Adrenal gland (tissue), 12 donors: ENCODE results near the gene EPG5. TPM values are rescaled to one million over a fixed set of nuclear protein-coding genes. Genes with fewer than 3 reads are reported as not detected.

Experiments used
- DNase-seq, 7 donors: peaks; one replicate each; pipeline ENCODE4 v3.0.0-alpha.2; 2019 to 2020
- H3K27ac ChIP-seq, 5 donors: fragments of 200-600 bp; sonication (generic) in 4 of 5; 1 replicate in 3 of 5; 2 replicates in 2 of 5; pipeline versions ENCODE4 v1.5.1 to v1.8.0; 2016 to 2020; ENCODE audit warnings: mild to moderate bottlenecking in 1 of 5
- H3K27me3 ChIP-seq: fragments of 200-600 bp; 2 replicates; pipeline ENCODE4 v1.8.0; 2021
- H3K36me3 ChIP-seq, 2 donors: fragments of 200-600 bp; replicated peaks in 1 of 2; 1 replicate in 1 of 2; 2 replicates in 1 of 2; pipeline versions ENCODE4 v1.5.1 to v1.8.0; 2018 to 2022
- H3K4me1 ChIP-seq, 2 donors: fragments of 200-600 bp; replicated peaks in 1 of 2; 1 replicate in 1 of 2; 2 replicates in 1 of 2; pipeline versions ENCODE4 v1.5.1 to v1.8.0; 2018 to 2021
- H3K4me3 ChIP-seq, 4 donors: fragments of 200-600 bp; sonication (generic) in 3 of 4; one replicate each; pipeline ENCODE4 v1.5.1; 2016 to 2018
- H3K9me3 ChIP-seq, 3 donors: fragments of 200-600 bp; sonication (generic) in 1 of 3; replicated peaks in 1 of 3; 1 replicate in 2 of 3; 2 replicates in 1 of 3; pipeline versions ENCODE4 v1.5.1 to v1.8.0; 2016 to 2021
- POLR2A ChIP-seq, 2 donors: fragments of 450-650 bp; IDR thresholded peaks; one replicate each; pipeline ENCODE4 v1.6.1; 2017; ENCODE audit warnings: antibody characterized with exemption in 2 of 2, mild to moderate bottlenecking in 2 of 2, moderate library complexity in 1 of 2
- WGBS, 4 donors: extraction: QIAGEN DNeasy Blood & Tissue Kit in 2 of 4; methylation state at CpG; one replicate each; pipeline versions ENCODE4 v1.1.5 to v1.1.7; 2013 to 2017; 5-methylcytosine and 5-hydroxymethylcytosine counted together
- intact Hi-C, 2 donors: fragments of 100-400 bp; cut with DNase I; formaldehyde crosslinking; loops; one replicate each; pipeline versions ENCODE4 v1.14.1 to v1.15.0; 2022 to 2023
- polyA plus RNA-seq, 3 donors: library from polyadenylated mRNA; stranded (reverse); fragments of 200-250 nt in 2 of 3; fragments of 350-450 nt in 1 of 3; fragmentation: Illumina TruSeq in 1 of 3; extraction: RNeasy Lipid Tissue Mini Kit (QIAGEN cat#74804) in 1 of 3; gene quantifications; one replicate each; pipeline ENCODE4 v1.2.3, GENCODE V29; 2013 to 2014
- total RNA-seq, 9 donors: library from RNA; depleted of rRNA in 4 of 9; stranded (reverse); fragments of >200 nt in 4 of 9; fragments of 120-200 nt in 1 of 9; fragmentation: NEBNext Ultra II Directional in 1 of 9; extraction: Animal tissue kit (Norgen Biotek cat#: 25700) in 1 of 9; gene quantifications; one replicate each; pipeline versions ENCODE4 v1.1.0 to v1.2.4, GENCODE V29; 2013 to 2023
- TF ChIP-seq, protein P1 (sequence below), 6 experiments: fragments of 450-650 bp in 4 of 6; fragments of 200-600 bp in 2 of 6; sonication (generic) in 1 of 6; IDR thresholded peaks; 1 replicate in 5 of 6; 2 replicates in 1 of 6; pipeline versions ENCODE4 v1.5.1 to v1.8.0; 2016 to 2021; ENCODE audit warnings: antibody characterized with exemption in 6 of 6, mild to moderate bottlenecking in 2 of 6, moderate library complexity in 1 of 6
- donor health status: healthy with polysubstance abuse.
- donor health status: Bipolar disorder and iron deficiency.
- donor health status: DM: yes; HTN: yes; CAD: no.
- donor health status: DM: no; HTN: no; CAD: no.
- donor health status: DM: no; HTN: no; CAD: no.
- donor health status: DM: yes; HTN: yes; CAD: no.

Gene EPG5
- total and polyA plus RNA-seq, 12 donors = 7.3 to 80.3 (median 23.3) TPM

DNA sequence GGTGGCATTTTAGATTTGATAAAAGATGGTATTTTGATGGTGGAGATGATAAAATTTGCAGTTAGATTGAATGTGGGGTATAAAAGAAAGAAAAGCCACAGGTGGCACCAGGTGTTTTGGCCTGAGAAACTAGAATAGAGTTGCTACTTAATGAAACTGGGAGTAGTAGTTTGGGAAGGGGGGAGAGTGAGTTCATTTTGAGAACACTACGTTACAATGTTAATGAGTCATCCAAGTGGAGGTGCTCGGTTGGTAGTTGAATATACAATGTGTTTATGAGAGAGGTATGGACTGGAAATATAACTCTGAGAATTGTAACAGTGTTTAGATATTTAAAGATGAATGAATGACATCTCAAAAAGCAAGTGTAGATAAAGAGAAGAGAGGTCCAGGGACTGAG is 26.4 kb downstream of the EPG5 start:
- Histone ChIP-seq H3K4me1 (no peaks in the 10 kb centered on the region), H3K36me3 (peaks cover 0 to 80% of the 10 kb centered on the region in 2 donors), H3K27me3 (no peaks in the 10 kb centered on the region), H3K4me3 (no peak overlapping the region), H3K27ac (no peak overlapping the region), H3K9me3 (no peaks in the 10 kb centered on the region)
- intact Hi-C loops = no loop called here
- TF ChIP-seq, protein P1, sequence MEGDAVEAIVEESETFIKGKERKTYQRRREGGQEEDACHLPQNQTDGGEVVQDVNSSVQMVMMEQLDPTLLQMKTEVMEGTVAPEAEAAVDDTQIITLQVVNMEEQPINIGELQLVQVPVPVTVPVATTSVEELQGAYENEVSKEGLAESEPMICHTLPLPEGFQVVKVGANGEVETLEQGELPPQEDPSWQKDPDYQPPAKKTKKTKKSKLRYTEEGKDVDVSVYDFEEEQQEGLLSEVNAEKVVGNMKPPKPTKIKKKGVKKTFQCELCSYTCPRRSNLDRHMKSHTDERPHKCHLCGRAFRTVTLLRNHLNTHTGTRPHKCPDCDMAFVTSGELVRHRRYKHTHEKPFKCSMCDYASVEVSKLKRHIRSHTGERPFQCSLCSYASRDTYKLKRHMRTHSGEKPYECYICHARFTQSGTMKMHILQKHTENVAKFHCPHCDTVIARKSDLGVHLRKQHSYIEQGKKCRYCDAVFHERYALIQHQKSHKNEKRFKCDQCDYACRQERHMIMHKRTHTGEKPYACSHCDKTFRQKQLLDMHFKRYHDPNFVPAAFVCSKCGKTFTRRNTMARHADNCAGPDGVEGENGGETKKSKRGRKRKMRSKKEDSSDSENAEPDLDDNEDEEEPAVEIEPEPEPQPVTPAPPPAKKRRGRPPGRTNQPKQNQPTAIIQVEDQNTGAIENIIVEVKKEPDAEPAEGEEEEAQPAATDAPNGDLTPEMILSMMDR (IDR thresholded peaks at IDR 0.05) = no peak
- no peak for TF ChIP-seq POLR2A (IDR thresholded peaks at IDR 0.05)
- DNase-seq = no peak
- WGBS, 4 donors = 87 to 94% (median 91%) methylated on average over 2 of the region's 2 CpGs

DNA sequence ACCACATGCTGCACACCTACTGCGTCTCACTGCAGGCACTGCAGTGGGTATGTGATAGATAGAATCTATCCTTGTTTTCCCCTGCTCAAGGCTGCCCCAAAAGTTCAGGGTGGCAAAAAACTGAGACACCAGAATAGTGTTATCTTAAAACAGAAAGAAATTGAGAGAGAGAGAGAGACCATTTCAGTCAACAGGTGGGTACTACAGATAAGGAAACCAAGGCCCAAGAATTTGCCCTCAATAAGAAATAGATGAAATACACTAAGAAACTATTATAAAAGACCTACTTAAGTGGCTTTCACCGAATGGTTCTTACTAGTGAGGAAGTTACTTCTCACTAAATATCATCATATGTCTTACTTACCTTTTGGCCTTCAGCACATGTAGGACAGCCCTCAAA is 27.9 kb downstream of the EPG5 start:
- 93 to 98% (median 95%) methylated on average over 2 of the region's 2 CpGs for WGBS, 4 donors
- H3K27me3 ChIP-seq = no peaks in the 10 kb centered on the region
- TF ChIP-seq, protein P1 (IDR thresholded peaks at IDR 0.05) = no peak
- TF ChIP-seq POLR2A (IDR thresholded peaks at IDR 0.05) = no peak
- intact Hi-C loops = no loop called here
- no peak overlapping the region for H3K4me3 ChIP-seq
- H3K4me1 ChIP-seq = no peaks in the 10 kb centered on the region
- H3K9me3 ChIP-seq = no peaks in the 10 kb centered on the region
- no peak for DNase-seq
- H3K27ac ChIP-seq = no peak overlapping the region
- peaks cover 0 to 72% of the 10 kb centered on the region in 2 donors for H3K36me3 ChIP-seq

DNA sequence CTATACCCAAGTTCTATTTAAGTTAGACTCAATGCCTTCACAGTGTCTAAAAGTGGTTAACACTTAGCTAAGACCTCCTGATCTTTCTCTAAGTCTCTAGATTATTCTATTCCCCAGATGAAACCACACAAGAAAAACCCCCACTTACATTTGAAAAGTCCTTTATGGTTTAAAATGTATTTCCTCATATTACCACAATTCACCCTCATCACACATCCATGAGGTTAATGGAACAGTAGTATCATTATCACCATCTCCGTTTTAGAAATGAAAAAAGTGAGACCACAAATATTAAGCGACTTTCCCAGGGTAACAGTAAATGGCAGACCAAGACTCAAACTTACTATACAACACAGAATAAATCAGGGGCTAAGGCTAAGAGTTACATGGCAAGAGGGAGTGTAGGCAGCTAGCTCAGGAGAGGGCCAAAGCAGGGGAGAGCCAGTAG is 28.6 kb downstream of the EPG5 start:
- Histone ChIP-seq H3K27me3 (no peaks in the 10 kb centered on the region), H3K9me3 (no peaks in the 10 kb centered on the region), H3K27ac (no peak overlapping the region), H3K36me3 (peaks cover 0 to 65% of the 10 kb centered on the region in 2 donors), H3K4me1 (no peaks in the 10 kb centered on the region), H3K4me3 (no peak overlapping the region)
- no peak for DNase-seq
- WGBS, 4 donors = 67 to 96% (median 80%) methylated on average over 2 of the region's 2 CpGs
- TF ChIP-seq, protein P1 (IDR thresholded peaks at IDR 0.05) = no peak
- no peak for TF ChIP-seq POLR2A (IDR thresholded peaks at IDR 0.05)
- intact Hi-C loops = no loop called here

DNA sequence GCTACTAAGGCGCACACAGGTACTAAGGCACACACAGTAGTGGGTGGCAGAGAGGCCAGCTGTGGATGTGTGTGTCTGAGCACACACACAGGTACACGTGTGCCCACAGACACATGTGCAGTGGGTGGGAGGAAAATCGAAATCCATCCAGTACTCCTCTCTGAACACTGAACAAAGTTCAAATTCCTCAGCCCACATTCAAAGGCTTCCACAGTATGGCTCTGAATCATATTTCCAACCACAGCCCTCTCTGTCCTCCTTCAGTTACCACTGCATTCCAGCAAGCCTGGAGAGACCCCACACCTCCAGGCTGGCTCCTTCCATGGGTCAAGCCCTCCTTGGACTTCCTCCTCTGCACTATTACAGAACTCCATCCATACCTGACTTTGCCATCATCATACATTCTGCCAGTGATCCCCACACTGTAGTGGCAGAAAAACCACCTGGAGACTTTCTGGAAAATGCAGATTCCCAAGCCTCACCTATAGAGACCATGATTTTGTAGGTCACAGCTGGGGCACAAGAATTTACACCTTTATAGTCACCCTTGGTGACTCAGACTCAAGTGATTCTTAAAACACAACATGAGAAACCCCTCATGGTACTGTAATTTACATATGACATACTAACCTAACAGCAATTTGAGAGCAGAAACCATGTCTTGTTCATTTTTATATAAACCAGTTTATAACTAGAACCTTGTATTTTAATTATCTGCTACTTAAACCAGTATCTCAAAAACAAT is 31.4 kb downstream of the EPG5 start:
- Histone ChIP-seq H3K4me3 (no peak overlapping the region), H3K9me3 (no peaks in the 10 kb centered on the region), H3K4me1 (no peaks in the 10 kb centered on the region), H3K27me3 (no peaks in the 10 kb centered on the region), H3K36me3 (peaks cover 0 to 49% of the 10 kb centered on the region in 2 donors), H3K27ac (no peak overlapping the region)
- DNase-seq = no peak
- intact Hi-C loops = no loop called here
- WGBS, 4 donors = 79 to 94% (median 92%) methylated on average over 2 to 3 of the region's 3 CpGs
- TF ChIP-seq POLR2A (IDR thresholded peaks at IDR 0.05) = no peak
- TF ChIP-seq, protein P1 (IDR thresholded peaks at IDR 0.05) = no peak
